Omental fat pad (tissue), 4 donors: Measurements from ENCODE around the gene RFX6. TPM values are rescaled to one million over a fixed set of nuclear protein-coding genes. Genes with fewer than 3 reads are reported as not detected.
"Not testable (repeated sequence)": the region's sequence is repeated elsewhere in the genome, so short reads cannot be mapped to it uniquely, and the experiment has no call there.

Source experiments
- ATAC-seq: fragments of 150-250 bp; one replicate; pipeline ENCODE4 v1.9.1; 2016; ENCODE audit warnings: mild to moderate bottlenecking, moderate library complexity; ENCODE audit not compliant: low FRiP score
- DNase-seq: peaks from one replicate; pipeline ENCODE4 v3.0.0-alpha.2; 2019; ENCODE audit warnings: low spot score
- CTCF ChIP-seq, 3 donors: fragments of 450-650 bp; IDR thresholded peaks; one replicate each; pipeline ENCODE4 v1.5.1; 2016 to 2017; ENCODE audit warnings: antibody characterized with exemption in 3 of 3, mild to moderate bottlenecking in 3 of 3, moderate library complexity in 2 of 3
- total RNA-seq, 4 donors: library from RNA; depleted of rRNA; stranded (reverse); fragments of >200 nt; gene quantifications; one replicate each; pipeline ENCODE4 v1.1.0, GENCODE V29; 2016

The RFX6 gene
- not detected for total RNA-seq

- TF ChIP-seq CTCF (IDR thresholded peaks at IDR 0.05): no peak
- ATAC-seq: no peak
- DNase-seq: no peak
Observed at GRCh38 chr6:116876635-116877611, at the start of gene RFX6. TSS of gene RFX6 (plus strand) at chr6:116877242. CDS start at chr6:116877276, 34 bp downstream.

- TF ChIP-seq CTCF (IDR thresholded peaks at IDR 0.05): no peak
Observed at GRCh38 chr6:116827561-116828240, 49.3 kb upstream of the RFX6 start.

GRCh38 chr6:116828983-116829382 is 48.1 kb upstream of the RFX6 start, which contains the start of gene GPRC6A:
TSS of gene GPRC6A (minus strand) at chr6:116829083. CDS start at chr6:116829013, 70 bp downstream.
- DNase-seq: no peak
- ATAC-seq: no peak
- TF ChIP-seq CTCF (IDR thresholded peaks at IDR 0.05): no peak

More at GRCh38 chr6:116827561-116828240, 49.3 kb upstream of the RFX6 start:
- DNase-seq (no peak), ATAC-seq (no peak)

GRCh38 chr6:116834526-116834925 is 42.5 kb upstream of the RFX6 start:
- ATAC-seq, DNase-seq: not testable (repeated sequence)

GRCh38 chr6:116836606-116837342 is 40.3 kb upstream of the RFX6 start:
- no peak for DNase-seq
- ATAC-seq: no peak
- no peak for TF ChIP-seq CTCF (IDR thresholded peaks at IDR 0.05)

- DNase-seq (no peak), ATAC-seq (no peak)
- TF ChIP-seq CTCF (IDR thresholded peaks at IDR 0.05): no peak
Observed at GRCh38 chr6:116840091-116840490, 37.0 kb upstream of the RFX6 start.

- no peak for DNase-seq
- TF ChIP-seq CTCF (IDR thresholded peaks at IDR 0.05): no peak
- no peak for ATAC-seq
Observed at GRCh38 chr6:116842459-116842858, 34.6 kb upstream of the RFX6 start.
